Left colon (tissue), 2 donors: ENCODE data around the gene GRK3. TPM values are rescaled to one million over a fixed set of nuclear protein-coding genes. Genes with fewer than 3 reads are reported as not detected.
"Not testable (repeated sequence)": the region's sequence is repeated elsewhere in the genome, so short reads cannot be mapped to it uniquely, and the experiment has no call there.

Source experiments
- ATAC-seq: fragments of 200-7000 bp; cut with Tn5 transposase; one replicate; pipeline ENCODE4 v1.9.1; 2020; ENCODE audit warnings: mild to moderate bottlenecking, moderate library complexity
- DNase-seq, 2 donors: peaks; one replicate each; pipeline ENCODE4 v3.0.0-alpha.2; 2020
- intact Hi-C, 2 donors: fragments of 100-400 bp; cut with DNase I in 1 of 2; cut with micrococcal nuclease in 1 of 2; formaldehyde crosslinking; loops; one replicate each; pipeline versions ENCODE4 v1.11.2 to v1.14.0; 2022; cut with DNase I, micrococcal nuclease
- total RNA-seq, 2 donors: library from RNA; stranded (reverse); fragmentation: NEBNext Ultra II Directional; extraction: Animal tissue kit (Norgen Biotek cat#: 25700); gene quantifications; one replicate each; pipeline ENCODE4 v1.2.1, GENCODE V29; 2021
- donor health status: DM: no; HTN: no; CAD: no.
- donor health status: DM: yes; HTN: yes; CAD: no.

Gene GRK3
- total RNA-seq, 2 donors from 2014 or later, result 2.3 to 4.1 TPM

DNA sequence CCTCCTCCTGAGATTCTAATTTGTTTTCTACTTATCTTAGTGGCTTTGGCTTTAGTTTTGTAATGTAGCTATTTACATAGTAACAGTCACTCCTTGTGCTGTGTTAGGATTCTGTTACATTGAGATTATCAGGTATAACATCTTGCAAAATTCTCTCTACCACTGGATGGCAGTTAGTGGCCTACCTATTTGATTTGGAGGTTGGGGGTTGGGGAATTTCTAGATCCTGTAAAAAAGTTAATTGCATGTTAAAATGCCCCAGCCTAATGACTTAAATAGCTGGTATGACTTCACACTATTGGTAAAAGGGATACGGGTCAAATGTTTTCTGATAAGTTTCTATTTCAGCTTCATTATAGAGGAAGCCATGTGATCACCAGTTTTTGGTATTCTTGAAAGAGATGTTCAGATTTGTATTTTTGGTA is 2.8 kb downstream of the GRK3 start:
- ATAC-seq, result no peak
- intact Hi-C loops, result no loop called here
- DNase-seq, result no peak

DNA sequence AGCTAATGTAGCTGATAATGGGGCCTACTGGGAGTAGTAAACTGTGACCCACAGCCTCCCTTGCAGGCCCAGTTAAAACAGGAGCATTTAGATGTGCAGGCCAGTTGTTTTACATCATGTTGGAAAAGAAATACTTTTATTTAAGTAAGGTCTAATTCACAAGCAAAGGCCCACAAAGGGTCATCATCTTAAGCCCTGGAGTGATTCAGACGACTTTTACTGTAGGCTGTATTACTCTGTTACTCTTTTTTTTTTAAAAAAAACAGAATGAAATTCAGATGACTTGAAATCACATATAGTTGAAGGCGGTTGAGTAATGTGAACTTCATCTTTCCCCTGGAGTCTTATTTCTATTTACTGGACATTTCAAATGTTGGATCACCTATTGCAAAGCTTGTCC is 3.6 kb downstream of the GRK3 start:
- ATAC-seq, intact Hi-C loops, DNase-seq: not testable (repeated sequence)

DNA sequence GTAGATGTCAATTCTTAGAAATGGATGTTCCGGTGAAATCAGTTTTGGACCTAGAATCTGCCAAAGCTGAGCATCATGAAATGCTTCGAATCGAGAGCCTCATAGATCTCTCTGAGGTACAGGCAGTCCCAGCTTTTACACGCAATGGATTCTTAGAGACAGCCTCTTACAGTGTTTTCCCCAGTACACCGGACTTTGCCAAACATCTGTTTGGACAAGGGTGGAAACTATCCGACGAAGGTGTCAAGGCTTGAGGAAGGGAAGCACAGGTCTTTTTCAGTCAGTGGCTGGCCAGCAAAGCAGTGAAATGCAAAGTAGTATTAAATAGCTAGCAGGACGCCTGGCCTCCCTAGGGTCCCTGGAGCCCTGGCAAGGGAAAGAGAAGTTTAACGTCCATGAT is 4.9 kb downstream of the GRK3 start:
- ATAC-seq (no peak), DNase-seq (no peak)
- intact Hi-C loops, result no loop called here

DNA sequence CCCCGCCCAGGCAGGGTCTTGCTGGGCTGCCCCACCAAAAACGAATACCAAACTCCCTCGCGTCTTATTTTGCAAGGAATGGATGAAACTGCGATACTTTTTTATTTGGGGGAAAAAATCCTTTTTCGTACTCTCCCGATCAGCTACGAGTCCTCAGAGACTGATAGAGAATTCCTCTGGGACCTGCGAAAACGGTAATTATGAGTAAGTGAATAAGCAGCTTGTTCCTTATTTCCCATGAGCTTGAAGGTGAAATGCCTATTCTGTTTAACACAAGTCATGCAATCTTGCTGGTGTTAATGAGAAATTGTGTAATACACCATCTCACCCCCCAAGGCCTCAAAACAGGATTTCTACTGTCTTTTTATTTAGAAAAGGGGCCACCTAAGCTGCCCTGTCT is 5.5 kb downstream of the GRK3 start:
- intact Hi-C loops, result no loop called here
- ATAC-seq (no peak), DNase-seq (no peak)

- DNase-seq (no peak), ATAC-seq (no peak)
- intact Hi-C loops, result no loop called here
Measured at GRCh38 chr22:25570486-25570885, 6.0 kb downstream of the GRK3 start.

DNA sequence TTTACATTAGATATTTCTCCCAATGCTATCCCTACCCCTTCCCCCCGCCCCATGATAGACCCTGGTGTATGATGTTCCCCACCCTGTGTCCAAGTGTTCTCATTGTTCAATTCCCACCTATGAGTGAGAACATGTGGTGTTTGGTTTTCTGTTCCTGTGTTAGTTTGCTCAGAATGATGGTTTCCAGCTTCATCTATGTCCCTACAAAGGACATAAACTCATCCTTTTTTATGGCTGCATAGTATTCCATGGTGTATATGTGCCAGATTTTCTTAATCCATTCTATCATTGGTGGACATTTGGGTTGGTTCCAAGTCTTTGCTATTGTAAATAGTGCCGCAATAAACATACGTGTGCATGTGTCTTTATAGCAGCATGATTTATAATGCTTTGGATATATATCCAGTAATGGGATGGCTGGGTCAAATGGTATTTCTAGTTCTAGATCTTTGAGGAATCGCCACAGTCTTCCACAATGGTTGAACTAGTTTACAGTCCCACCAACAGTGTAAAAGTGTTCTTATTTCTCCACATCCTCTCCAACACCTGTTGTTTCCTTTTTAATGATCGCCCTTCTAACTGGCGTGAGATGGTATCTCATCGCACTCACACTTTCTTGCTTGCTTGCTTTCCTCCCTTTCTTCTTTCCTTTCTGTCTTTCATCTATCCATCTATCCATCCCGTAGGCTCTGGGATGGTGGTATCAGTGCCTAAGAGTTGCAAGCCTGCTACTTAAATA is 7.7 kb downstream of the GRK3 start:
- intact Hi-C loops, ATAC-seq: not testable (repeated sequence)

DNA sequence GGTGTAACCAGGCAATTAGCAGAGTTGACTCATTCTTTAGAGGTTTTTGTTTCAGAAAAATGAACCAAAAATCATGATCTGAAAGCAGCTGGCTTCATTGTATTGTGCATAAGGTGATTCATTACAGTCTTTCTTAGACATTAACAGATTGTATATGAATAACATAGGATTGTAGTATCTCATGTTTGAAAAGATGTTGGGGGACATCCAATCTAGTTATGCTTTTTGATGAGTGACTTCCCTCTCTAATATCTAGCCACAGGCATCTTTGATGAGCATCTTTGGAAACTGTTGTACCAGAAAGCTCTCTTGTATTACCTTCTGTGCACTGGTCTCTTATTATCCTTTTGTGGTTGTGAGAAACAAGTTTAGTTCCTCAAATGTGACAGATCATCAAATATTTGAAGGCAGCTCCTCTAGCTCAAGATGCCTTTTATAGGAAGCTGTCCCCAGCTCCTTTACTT is 8.3 kb downstream of the GRK3 start:
- no peak for DNase-seq
- intact Hi-C loops, result no loop called here
- ATAC-seq, result no peak

More for the DNA sequence above, 7.7 kb downstream of the GRK3 start:
- not testable (repeated sequence) for DNase-seq

DNA sequence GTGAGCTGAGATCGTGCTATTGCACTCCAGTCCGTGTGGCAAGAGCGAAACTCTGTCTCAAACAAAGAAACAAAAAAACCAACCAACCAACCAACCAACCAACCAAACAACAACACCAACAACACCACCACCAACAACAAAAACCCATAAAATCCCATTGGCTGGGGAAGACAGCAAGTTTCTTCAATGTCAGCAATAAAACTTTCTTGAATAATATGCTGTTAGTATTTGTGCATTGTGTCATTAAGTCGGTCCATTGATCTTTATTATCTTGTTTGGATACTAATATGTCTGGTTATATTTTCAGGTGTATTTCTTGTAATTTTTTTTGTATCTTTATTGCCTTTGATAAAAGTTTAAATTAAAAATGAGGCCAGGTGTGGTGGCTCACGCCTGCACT is 9.4 kb downstream of the GRK3 start:
- ATAC-seq (no peak), DNase-seq (no peak)
- intact Hi-C loops, result no loop called here

DNA sequence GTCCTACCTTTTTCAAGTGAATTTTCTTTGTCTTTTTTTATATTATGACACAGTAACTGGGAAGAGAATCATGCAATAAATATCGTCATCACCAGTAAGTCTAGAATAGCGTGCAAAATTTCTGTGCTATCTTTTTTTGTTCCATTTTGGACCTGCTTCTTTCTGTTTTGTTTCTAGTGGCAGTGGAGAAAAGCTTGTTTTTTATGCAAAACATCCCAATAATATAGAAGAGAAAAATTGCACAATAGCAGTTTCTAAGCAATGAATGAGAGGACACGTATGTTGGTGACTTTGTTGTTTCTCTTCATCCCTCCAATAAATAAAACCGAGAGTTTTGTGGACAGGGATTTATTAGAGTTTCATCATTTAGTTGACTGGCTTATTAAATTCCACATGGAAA is 10.3 kb downstream of the GRK3 start:
- no peak for ATAC-seq
- no peak for DNase-seq
- intact Hi-C loops, result no loop called here

- ATAC-seq, intact Hi-C loops: not testable (repeated sequence)
Measured at GRCh38 chr22:25575674-25576392, 11.4 kb downstream of the GRK3 start.

DNA sequence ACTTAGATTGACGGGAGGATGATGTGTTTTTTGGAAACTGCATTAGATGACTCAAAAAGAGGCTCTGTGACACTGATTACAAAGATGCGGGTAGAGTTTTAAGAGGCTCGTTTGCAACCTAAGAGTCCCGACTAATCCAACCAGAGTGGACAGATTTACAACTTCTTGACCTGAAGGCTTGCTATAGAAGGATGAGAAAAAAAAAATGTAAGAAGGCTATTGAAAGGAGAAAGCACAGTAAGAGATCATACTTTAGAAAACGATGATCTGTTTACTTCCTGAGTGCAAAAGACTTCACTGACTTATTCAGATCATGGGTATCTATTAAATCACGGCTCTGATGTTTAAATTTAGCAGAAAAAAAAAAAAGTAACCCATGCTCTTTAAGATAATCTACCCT is 17.0 kb downstream of the GRK3 start:
- DNase-seq, ATAC-seq, intact Hi-C loops: not testable (repeated sequence)

More at GRCh38 chr22:25575674-25576392, 11.4 kb downstream of the GRK3 start:
- not testable (repeated sequence) for DNase-seq

DNA sequence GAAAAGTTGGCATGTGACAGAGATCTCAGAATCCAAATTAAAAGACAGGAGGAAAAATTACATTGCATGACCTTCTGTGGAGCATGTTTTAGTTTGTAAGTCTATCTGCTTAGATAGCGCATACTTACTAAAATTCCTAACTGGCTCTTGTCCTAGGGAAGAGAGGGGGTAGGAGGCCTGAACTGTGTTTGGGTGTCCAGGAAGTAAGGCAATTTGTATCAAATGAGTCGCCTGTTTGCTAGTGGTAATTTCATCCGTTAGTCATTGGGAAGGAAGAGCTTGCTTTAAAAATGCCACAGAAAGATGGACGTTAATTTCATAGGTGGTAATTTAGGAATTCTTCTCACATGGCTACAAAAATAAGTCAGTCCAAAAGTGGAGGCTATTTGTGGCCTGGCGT is 18.5 kb downstream of the GRK3 start:
- DNase-seq, result no peak
- intact Hi-C loops, result no loop called here
- no peak for ATAC-seq

DNA sequence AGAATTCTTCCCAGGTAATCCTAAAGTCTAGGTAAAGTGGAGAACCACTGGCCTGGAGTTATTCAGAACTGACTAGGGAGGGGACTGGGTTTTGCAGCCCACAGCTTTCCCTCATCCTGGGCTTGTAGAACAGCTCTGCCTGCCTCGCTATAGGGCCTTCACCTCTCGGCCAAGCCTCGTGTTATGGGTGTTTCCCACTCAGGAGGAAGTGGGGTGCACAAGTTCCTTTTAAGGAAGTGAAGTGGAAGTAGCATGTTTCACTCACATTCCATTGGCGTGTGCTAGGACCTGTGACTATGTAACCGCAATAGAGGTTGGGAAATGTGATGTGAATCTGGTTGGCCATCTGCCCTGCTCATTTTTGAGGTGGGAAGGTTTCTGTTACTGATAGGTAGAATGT is 20.5 kb downstream of the GRK3 start:
- DNase-seq, ATAC-seq: not testable (repeated sequence)

GRCh38 chr22:25589664-25590063 is 25.2 kb downstream of the GRK3 start:
- DNase-seq, ATAC-seq, intact Hi-C loops: not testable (repeated sequence)

More for the DNA sequence above, 20.5 kb downstream of the GRK3 start:
- intact Hi-C loops, result not testable (repeated sequence)

GRCh38 chr22:25593323-25593722 is 28.8 kb downstream of the GRK3 start:
- ATAC-seq, intact Hi-C loops, DNase-seq: not testable (repeated sequence)

- intact Hi-C loops, result no loop called here
- ATAC-seq, result no peak
- DNase-seq, result no peak
Measured at GRCh38 chr22:25598609-25599008, 34.1 kb downstream of the GRK3 start.

DNA sequence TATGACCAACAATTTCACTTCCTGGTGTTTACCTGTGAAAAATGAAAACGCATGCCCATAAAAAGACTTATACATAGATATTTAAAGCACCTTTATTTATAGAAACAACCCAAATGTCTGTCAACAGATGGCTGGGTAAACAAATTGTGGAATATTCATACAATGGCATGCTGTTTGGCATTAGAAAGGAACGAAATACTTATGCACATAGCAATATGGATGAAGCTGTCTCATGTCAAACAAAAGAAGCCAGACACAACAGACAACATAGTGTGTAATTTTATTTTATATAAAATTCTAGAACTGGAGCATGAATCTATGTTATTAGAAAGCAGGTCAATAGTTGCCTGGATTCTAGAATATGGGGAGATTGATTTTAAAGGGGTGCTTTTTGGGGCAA is 38.0 kb downstream of the GRK3 start:
- ATAC-seq (no peak), DNase-seq (no peak)
- intact Hi-C loops, result no loop called here

GRCh38 chr22:25602916-25603315 is 38.4 kb downstream of the GRK3 start:
- ATAC-seq (no peak), DNase-seq (no peak)
- intact Hi-C loops, result no loop called here

DNA sequence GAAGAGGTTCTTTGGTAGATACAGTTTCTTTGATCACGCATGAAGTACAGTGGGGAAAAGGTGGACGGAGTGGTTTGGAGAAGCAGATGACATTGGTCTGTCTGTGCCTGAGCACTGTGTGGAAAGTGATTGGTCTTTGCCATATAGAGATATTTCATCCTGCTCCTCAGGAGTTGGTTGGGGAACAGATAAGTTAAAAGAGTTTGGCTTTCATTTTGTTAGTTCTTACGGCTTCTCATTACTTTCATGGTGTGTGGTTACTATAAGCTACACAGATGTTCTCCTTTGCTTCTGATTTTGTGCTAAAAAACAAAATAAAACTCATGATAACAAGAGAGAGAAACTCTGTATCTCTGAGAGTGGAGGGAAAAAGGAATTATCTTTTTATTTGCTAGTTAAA is 40.7 kb downstream of the GRK3 start:
- DNase-seq, intact Hi-C loops, ATAC-seq: not testable (repeated sequence)

DNA sequence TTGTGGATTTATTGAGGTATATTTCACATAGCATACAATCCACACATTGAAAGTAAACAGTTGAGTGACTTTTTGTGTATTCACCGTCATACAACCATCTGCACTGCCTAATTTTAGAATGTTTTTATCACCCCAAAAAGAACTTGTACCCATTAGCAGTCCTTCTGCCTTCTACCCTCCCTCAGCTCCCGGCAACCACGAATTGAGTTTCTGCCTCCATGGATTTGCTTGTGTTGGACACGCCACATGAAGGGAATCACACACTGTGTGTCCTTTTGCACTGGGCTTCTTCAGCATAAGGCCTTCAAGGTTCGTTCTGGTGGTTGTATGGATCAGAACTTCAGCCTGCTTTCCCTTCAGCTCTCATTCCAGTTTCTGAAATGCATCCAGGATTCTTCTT is 41.1 kb downstream of the GRK3 start:
- DNase-seq, intact Hi-C loops, ATAC-seq: not testable (repeated sequence)
